AG04450 (cell line): Measurements from ENCODE around the gene NUP160. TPM values are rescaled to one million over a fixed set of nuclear protein-coding genes. Genes with fewer than 3 reads are reported as not detected.
"Not testable (repeated sequence)": the region's sequence is repeated elsewhere in the genome, so short reads cannot be mapped to it uniquely, and the experiment has no call there.

ENCODE experiments used
- CTCF ChIA-PET: fragments of 300-600, 350-600 bp; formaldehyde crosslinking; extraction: SDS; loops from one replicate; lab custom pipeline; 2022; ENCODE audit warnings: antibody characterized with exemption, inconsistent platforms; lab: Charles Lee
- POLR2A ChIA-PET: fragments of 350-600 bp; formaldehyde crosslinking; extraction: SDS; loops from one replicate; lab custom pipeline; 2021; ENCODE audit warnings: antibody characterized with exemption, inconsistent platforms; lab: Yijun Ruan, JAX
- DNase-seq: peaks from one replicate; pipeline ENCODE4 v3.0.0-alpha.2; 2011; ENCODE audit warnings: low read depth, low spot score
- H3K27ac ChIP-seq: one replicate; pipeline ENCODE4 v1.5.1; 2012; ENCODE audit warnings: low read depth, low read length, control low read depth
- H3K27me3 ChIP-seq: one replicate; pipeline ENCODE4 v1.6.0; 2012; ENCODE audit warnings: low read length; ENCODE audit not compliant: control insufficient read depth, insufficient read depth
- H3K4me3 ChIP-seq: 2 replicates; pipeline ENCODE4 v1.5.1; 2011; ENCODE audit warnings: mild to moderate bottlenecking, low read depth, low read length, control low read depth
- H3K9me3 ChIP-seq: 2 replicates; pipeline ENCODE4 v1.5.1; 2012; ENCODE audit warnings: low read length; ENCODE audit not compliant: control insufficient read depth, insufficient read depth
- CTCF ChIP-seq: IDR thresholded peaks from 2 replicates; pipeline ENCODE4 v1.5.1; 2011; ENCODE audit warnings: low read depth, low read length, control low read depth, inconsistent platforms
- polyA plus RNA-seq: library from polyadenylated mRNA; depleted of rRNA; stranded (reverse); fragments of >200 nt; gene quantifications from 2 replicates; pipeline ENCODE4 v1.2.3, GENCODE V29; 2011

Gene NUP160
- polyA plus RNA-seq, 1 experiment, result 31.3 TPM

GRCh38 chr11:47768101-47768612 lies 80.0 kb downstream of the NUP160 start:
- POLR2A ChIA-PET, result no interaction called here
- Histone ChIP-seq H3K9me3 (no peaks in the 10 kb centered on the region; the same call in 1 of the 2 replicates), H3K27ac (peak overlapping the region; percentile 98), H3K27me3 (no peaks in the 10 kb centered on the region), H3K4me3 (peak overlapping the region; percentile 64)
- DNase-seq, result no peak
- CTCF ChIA-PET, result interaction anchor here (1.1 kb wide), 1 partner anchor 13 kb away, joined by 3 read pairs; no protein-coding TSS in a partner anchor
- 0 out of 2 replicates have a peak, but pooled peaks have one; percentile 9 for TF ChIP-seq CTCF

- no peaks in the 10 kb centered on the region for H3K27me3 ChIP-seq
- H3K4me3 ChIP-seq, result peak overlapping the region; percentile 86
- CTCF ChIA-PET, result no interaction called here
- no peak for TF ChIP-seq CTCF
- peak overlapping the region; percentile 85 for H3K27ac ChIP-seq
- POLR2A ChIA-PET, result no interaction called here
- H3K9me3 ChIP-seq, result no peaks in the 10 kb centered on the region; the same call in 1 of the 2 replicates
- no peak for DNase-seq
Measured at GRCh38 chr11:47766509-47767227, 81.5 kb downstream of the NUP160 start.

- H3K27me3 ChIP-seq, result no peaks in the 10 kb centered on the region
- ChIA-PET POLR2A (no interaction called here), CTCF (interaction anchor here (0.6 kb wide), 1 partner anchor 286 kb away, joined by 3 read pairs; no protein-coding TSS in a partner anchor)
- peak overlapping the region; percentile 86 for H3K4me3 ChIP-seq
- no peak for TF ChIP-seq CTCF
- no peak for DNase-seq
- no peak overlapping the region for H3K27ac ChIP-seq
- H3K9me3 ChIP-seq, result no peaks in the 10 kb centered on the region; the same call in 1 of the 2 replicates
Measured at GRCh38 chr11:47765086-47765485, 83.1 kb downstream of the NUP160 start.

GRCh38 chr11:47759291-47759690 lies 88.9 kb downstream of the NUP160 start:
- CTCF ChIA-PET, H3K27ac ChIP-seq, H3K9me3 ChIP-seq, H3K4me3 ChIP-seq, DNase-seq, H3K27me3 ChIP-seq: not testable (repeated sequence)
- POLR2A ChIA-PET, result interaction anchor here (0.6 to 0.7 kb wide), 2 partner anchors 44 to 488 kb away, joined by 3 read pairs; partner anchors contain the start of gene AGBL2

- Histone ChIP-seq H3K9me3 (no peaks in the 10 kb centered on the region), H3K27me3 (no peaks in the 10 kb centered on the region), H3K4me3 (no peak overlapping the region), H3K27ac (no peak overlapping the region)
- TF ChIP-seq CTCF, result no peak
- no peak for DNase-seq
- ChIA-PET CTCF (no interaction called here), POLR2A (no interaction called here)
Measured at GRCh38 chr11:47756208-47756607, 91.9 kb downstream of the NUP160 start.
